ELR (cell line): ENCODE data around the gene DUSP22.
"Not testable (repeated sequence)": the region's sequence is repeated elsewhere in the genome, so short reads cannot be mapped to it uniquely, and the experiment has no call there.

ENCODE experiments used
- DNase-seq: peaks from one replicate; pipeline ENCODE4 v3.0.0-alpha.2; 2015; ENCODE audit warnings: low read depth

DUSP22 gene

DNA sequence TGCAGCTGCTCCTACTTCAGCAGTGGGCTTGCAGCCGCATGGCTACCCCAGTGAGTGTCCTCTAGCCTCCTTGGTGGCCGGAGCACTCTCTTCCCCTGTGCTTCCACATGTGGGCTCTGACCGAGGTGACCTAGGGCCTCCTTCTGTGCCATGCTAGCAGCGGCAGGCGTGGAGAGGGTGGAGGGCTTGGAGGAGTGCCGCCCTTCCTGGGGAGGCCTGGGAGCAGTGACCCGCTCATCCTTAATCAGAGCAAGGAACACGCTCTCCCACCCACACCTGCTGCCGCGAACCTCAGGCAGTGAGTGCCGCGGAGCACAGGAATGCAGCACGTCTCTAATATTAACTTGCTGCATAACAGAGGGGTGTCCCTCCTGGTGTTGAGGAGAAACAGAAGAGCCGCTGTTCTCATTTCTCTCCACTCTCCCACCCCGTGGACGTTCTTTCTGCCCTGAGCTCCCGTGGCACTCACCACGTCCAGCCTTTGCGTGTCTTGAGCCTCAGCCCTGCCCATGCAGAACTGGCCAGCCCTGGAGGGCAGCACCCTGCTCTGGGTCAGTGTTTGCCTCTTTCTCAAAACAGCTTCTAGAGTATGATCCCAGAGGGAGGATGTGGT, 31.9 kb downstream of the DUSP22 start:
- DNase-seq = no peak

DNA sequence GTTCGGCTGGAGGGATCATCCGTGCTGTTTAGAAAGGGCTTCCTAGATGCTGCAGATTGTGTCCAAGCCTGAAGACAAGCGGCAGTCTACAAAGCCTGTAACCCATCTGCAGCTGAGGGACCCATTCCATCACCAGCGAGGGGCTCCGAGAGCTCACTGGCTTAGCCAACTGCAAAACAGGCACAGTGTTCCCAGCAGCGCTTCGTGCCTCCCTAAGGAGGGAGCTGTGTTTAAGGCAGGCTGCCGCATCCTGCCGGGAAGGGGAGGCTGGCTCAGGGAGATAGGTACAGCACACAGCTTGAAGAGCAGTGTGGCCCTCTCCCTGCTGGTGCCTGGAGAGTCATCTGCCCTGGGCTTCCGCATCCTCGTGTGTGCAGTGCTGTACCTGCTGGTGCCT, 32.4 kb downstream of the DUSP22 start:
- DNase-seq = no peak

DNA sequence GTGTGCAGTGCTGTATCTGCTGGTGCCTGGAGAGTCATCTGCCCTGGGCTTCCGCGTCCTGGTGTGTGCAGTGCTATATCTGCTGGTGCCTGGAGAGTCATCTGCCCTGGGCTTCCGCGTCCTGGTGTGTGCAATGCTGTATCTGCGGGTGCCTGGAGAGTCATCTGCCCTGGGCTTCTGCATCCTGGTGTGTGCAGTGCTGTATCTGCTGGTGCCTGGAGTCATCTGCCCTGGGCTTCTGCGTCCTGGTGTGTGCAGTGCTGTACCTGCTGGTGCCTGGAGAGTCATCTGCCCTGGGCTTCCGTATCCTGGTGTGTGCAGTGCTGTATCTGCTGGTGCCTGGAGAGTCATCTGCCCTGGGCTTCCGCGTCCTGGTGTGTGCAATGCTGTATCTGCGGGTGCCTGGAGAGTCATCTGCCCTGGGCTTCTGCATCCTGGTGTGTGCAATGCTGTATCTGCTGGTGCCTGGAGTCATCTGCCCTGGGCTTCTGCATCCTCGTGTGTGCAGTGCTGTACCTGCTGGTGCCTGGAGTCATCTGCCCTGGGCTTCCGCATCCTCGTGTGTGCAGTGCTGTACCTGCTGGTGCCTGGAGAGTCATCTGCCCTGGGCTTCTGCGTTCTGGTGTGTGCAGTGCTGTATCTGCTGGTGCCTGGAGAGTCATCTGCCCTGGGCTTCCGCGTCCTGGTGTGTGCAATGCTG, 33.0 kb downstream of the DUSP22 start:
- DNase-seq = not testable (repeated sequence)

DNA sequence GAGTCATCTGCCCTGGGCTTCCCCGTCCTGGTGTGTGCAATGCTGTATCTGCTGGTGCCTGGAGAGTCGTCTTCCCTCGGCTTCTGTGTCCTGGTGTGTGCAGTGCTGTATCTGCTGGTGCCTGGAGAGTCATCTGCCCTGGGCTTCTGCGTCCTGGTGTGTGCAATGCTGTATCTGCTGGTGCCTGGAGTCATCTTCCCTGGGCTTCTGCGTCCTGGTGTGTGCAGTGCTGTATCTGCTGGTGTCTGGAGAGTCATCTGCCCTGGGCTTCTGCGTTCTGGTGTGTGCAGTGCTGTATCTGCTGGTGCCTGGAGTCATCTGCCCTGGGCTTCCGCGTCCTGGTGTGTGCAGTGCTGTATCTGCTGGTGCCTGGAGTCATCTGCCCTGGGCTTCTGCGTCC, 33.8 kb downstream of the DUSP22 start:
- not testable (repeated sequence) for DNase-seq

DNA sequence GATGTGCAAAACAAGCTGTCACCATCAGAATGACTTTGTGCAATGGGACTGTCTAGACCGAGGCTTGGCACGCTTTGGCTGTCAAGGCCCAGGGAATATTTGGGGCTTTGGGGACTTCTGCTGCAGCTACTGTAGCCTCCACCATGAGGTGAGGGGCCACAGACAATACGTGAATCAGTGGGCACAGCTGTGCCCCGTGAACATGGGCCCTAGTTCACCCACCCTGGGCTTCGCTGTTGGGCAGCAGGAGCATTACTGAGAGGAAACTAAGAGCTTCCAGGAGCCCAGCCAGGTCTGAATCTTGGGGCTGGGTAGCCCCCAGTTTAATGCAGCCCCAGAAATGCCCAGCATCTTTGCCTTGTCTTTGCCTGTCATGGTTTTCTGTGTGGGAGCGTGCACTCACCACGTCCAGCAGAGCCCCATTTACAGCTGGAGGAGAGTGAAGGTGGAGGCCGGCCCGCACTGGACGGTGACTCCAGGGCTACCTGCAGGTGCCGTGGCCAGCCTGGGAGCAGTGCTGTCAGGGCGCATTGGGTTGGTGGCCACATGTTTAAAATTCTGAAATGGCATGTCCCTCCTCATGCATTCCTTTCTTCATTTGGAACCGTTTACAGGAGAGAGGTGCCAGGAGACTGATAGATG, 34.7 kb downstream of the DUSP22 start:
- DNase-seq = no peak

DNA sequence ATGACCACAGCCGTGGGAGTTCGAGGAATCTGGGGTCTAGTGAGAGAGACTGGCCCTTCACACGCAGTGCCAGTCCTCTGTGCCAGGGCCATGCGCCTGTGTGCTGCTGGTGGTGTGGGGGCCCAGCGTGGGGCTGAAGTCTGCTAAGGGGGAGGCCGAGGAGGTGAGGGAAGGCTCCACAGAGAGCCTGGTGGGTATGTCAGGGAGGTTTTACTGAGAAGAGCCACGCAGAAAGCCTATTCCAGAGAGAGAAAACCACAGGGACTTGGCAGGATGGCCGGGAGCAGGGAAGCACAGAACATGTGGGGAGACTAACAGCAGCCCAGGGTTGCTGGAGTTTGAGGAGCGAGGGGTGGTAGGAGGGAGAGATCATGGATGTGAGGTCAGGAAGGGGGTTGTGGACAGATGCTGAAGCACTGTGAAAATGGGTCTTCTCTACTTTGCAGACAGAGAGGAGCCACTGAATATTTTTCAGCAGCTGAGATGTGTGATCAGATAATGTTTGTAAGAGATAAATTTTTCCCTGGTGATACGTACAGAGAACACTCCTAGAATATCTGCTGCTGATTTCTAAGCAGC, 35.3 kb downstream of the DUSP22 start:
- DNase-seq = peak; percentile 3

DNA sequence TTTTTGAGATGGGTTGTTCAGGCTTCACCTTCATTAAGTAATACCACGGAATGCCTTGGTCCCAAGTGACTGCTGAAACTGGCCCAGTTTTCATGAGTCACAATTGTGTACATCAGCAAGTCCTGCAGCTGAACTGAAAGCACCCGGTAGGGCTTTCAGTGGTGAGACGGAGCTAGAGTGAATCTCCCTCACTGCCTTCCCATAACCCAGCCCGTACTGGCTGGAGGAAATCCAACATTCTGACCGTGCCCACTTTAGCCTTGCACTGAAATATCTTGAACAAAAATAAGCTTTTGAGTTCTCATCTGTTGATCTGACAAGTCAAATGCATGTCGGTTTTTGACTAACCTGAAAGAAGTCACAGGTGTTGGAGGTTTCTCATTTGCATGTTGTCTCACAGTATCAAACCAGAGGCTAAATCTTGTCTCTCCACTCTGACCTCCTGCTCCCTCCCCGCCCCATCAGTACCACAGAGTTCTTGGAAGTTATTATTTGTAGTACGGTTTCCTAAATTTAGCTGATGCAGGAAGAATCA, 35.9 kb downstream of the DUSP22 start:
- peak; percentile 68 for DNase-seq

DNA sequence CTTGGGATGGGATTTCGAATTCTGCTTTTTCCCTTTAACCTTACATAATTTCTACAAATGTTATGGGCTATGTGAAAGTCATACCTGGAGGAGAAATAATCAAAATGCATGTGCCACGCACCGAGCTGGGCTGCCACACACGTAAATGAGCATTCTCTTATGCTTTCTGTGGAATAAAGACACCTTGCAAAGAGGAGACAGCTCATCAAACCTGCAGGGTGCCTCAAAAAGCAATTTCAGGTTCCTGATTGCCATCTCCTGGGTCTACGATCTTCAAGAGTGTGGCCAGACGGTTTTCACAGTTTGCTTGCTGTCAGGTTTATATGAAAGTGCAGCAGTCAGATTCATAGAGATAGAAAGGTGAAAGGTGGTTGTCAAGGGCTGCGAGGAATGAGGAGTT, 36.6 kb downstream of the DUSP22 start:
- DNase-seq = no peak

DNA sequence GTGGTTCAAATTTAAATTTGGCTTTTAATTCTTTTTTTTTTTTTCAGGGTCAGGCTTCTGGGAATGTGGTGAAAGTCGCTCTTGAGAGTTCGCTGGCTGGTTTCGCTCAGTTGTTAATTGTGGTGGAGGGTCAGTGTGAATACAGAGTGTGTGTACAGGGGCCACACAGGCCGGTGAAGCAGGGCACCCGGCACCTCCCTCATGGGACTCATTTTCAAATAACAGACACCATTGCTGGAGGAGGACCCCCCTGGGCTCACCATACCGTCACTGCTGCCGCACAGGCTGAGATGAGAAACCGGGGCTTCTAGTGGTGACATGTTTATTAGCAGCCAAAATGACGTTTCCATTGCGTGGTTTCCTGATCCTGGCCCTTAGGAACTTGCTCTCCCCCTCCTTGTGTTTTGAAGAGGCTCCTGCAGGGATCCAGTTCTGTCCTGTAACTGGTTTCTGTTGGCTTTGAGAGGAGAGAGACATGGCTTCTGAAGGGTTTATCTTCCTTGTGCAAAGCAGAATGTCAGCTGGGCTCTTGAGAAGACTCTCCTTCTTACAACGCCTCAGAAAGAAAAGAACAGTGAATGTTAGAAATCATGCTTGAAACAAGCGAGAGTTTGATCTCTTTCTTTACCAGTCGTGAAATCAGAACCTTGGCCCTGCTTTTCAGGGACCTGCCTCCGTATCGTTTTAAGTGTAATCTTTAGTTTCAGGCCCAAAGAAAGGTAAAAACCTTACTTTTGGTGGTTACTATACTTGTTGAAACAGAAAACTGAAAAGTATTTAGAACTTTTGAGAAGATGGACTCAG, 37.8 kb downstream of the DUSP22 start:
- DNase-seq = peak; percentile 5

DNA sequence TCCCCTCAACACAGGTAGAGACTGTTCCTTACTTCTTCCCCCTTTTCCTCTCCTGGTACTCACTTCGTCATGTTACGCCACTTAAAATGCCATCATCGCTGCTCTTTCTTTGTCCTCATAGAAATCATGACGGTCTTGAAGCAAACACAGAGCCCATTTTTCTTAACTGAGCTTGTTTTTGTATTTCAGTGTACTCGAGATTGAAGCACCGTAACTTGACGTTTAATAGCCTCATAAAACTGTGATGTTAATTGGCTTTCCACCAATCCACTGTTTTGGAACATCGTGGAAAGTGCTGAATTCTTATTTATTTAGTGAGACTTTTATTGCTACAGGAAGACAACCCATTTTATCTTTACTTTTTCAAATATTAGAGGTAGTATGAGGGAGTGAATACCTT, 38.7 kb downstream of the DUSP22 start:
- DNase-seq = no peak

DNA sequence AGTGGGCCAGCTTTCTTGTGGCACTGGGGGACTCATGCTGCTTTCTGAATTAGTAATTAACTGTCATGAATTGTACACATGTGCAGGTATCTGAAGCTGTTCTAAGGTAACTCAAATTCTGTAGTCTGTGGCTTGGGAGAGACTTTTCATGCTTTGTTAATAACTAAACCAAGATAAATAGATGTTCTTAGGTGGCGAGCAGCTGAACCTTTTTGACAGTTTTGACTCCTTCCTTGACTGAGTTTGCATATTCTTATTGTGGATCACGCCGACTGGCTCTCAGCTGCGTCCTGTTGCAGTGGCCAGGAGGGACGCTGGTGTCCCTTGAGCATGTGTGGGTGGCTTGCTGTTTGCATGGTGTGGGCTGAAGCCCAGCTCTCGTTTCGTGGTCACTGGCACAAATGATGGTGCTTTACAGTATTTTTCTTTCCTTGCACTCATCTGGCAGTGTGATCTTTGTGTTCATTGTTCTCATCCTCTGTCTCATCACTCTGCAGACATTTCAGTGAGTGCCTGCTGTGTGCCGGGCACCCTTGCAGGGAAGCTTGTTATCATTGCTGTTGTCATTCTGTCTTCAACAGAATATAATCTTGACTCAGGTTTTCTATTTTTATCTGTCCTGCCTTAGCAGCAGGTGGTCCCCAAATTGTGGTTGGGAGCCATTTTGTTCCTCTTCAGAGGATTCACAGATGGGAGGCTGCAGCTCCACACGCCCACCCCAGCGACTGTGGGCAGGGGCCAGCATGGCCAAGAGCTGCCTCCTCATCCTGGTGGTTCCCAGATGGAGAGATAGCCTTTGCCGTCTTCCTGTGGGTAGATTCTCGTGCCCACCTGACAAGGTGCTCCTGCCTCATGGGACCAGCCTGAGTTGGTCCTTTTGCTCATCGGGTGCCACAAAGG, 39.6 kb downstream of the DUSP22 start:
- DNase-seq = no peak

DNA sequence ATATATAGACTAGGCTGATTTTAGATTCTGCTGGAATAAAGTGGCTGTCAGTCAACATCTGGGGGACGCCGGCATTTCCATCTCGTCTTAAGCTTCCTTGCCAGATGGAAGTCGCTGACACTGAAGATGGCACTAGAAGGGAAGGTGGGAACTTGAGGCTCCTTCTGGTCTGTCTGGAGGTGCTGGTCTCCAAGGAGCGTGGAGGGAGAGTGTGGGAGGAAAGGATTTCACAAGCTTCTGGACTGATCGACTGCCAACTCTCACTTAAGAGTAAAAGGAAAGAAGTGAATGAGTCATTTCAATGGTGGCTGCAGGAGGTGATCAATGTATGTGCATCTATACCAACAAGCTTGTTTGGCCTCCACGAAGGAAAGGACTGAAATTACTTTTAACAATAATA, 40.4 kb downstream of the DUSP22 start:
- DNase-seq = no peak

DNA sequence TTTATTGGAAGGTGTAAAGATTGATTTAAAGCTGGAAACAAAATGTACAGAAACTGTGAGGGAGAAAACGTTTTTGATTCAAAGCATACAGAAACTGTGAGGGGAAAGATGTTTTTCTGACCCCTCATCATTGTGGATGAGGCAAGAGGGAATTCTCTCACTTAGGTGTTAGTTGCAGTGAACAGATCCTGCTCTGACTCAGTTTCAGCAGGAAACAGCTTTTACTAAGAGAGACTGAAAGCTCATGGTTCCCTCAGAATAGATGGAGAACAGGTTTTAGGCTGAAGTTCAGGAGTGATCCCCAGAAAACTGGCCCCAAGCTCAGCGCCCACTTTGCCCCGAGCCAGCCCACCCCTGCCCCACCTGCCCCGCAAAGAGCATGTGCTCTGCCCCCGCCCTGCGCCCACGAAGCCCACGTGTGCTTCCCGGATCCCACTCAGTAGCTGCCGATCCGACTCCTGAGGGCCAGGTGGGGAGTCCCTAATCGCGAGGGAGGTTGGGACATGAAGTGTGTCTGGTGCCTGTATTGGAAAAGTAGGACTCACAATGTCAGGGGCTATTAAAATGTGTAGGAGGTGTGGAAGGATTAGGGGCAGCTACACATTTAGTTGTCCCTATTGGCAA, 41.2 kb downstream of the DUSP22 start:
- DNase-seq = no peak

DNA sequence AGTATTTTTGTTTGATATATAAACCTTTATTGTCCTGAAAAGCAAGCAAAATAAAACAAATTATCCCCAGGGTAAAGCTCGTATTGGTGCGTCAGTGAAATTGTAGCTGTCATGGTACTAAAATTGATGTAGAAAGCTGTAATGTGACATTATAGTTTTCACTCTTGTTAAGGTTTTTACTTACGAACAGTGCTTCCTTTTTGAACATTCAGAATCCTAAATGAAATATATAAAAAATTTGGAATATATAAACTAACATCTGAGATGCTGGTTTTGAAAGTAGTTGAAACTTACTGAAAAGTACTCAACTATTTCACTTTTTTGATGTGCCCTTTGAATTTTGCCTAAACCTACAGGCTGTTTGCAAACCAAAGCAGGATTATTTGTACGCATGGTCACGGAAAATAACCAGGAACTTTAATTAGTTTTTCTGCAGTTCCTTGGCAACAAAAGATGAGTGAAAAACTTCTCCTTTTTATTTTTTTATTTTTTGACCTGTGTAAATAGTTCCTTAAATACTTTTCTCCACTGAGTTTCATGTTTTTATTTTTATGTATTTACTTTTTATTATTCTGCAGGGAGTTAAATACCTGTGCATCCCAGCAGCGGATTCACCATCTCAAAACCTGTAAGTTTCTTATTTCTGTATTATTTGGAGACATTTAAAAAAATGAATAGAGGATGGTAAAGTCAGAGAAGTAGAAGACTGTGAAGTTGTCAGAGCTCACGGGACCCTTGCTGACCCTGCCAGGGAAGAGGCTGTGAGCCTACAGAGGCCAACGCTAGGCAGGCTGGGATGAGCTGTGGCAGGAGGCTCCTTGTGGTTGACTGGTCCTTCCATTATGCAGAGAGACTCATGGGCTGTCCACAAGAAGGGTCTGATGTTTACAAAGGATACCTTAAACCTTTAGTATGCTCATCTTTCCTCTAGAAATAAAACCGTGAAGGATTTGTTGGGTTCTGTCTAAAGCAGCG, 42.5 kb downstream of the DUSP22 start:
- no peak for DNase-seq

DNA sequence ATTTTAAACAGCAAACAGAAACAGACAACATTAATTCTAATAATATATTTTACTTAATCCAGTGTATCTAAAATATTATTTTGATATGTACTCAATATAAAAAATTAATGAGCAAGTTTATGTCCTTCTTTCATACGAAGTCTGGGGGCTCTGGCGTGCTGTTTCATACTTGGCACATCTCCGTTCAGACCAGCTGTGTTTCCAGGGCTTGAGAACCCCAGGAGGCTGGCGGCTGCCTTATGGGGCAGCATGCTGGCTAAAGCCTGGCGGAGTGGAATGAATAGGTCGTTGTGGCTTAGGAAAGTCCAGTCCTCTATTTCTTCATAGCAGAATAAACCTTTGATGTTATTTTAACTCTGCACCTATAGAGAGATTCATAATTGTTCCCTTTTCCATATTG, 43.3 kb downstream of the DUSP22 start:
- DNase-seq = no peak

DNA sequence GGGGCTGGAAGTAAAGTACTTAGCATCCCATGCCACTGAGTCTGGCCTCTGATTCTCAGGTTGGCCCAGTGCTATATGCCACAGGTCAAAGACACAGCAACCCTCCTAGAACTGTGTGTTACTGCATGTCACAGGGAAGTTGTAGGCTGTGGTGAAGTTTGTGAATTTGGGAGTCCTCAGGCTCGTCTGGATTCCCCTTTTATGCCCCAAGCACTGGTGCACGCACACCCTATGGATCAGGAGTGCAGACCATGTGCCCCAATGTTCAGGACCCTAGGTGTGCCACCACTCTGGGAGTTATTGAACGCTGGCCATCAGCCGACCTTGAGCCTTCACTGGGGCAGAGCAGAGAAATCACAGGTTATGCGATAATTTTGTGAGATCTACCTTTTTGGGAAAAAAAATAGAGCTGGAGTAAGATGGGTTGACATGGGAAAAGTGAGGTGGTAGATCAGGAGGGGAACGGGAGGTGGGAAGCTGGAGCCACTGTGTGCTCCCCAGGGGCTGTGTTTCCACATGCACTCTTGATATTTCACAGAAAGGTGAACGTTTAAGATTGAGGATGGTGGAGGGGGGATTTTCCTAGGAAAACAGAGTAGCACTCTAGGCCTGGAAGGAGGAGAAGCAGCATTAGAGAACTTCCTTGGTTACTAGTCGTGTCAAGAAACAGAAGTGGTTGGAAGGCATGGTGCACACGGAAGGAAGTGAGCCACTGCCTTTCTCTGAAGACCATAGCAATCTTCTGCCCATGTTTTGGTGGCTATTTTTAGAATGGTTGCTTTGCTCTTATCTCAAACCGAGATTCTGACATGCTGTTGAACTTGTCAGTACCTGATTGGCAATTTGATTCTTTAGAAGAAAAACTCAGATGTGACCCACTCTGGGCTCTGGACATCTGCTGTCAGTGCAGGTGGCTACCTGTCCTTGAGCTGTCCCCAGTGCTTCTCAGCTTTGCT, 44.1 kb downstream of the DUSP22 start:
- no peak for DNase-seq

DNA sequence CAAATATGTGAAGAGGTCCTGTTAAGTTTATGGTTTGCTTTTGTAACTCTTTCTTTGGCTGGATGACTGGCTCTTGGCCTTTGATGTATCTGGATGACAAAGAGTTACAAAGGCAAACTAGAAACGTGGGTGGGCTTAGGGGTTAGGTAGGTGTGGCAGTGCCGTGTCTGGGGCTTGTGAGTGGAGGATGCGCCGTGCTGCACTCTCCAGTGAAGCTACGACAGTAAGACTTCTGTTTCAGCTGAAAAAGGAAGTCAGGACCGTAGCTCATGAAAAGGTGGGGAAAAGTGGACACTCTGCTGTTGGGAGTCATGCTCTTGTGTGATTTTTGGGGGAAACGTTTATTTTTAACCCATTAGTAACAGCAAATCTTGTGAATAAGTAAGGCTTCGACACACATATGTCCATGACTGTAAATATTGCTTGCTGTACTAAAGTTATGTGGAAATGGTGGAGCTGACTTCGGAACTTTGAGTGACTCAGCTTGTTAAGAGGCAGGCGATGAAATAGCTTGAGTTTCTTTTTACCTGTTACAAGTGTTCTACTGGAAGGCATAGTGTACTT, 45.6 kb downstream of the DUSP22 start:
- no peak for DNase-seq

DNA sequence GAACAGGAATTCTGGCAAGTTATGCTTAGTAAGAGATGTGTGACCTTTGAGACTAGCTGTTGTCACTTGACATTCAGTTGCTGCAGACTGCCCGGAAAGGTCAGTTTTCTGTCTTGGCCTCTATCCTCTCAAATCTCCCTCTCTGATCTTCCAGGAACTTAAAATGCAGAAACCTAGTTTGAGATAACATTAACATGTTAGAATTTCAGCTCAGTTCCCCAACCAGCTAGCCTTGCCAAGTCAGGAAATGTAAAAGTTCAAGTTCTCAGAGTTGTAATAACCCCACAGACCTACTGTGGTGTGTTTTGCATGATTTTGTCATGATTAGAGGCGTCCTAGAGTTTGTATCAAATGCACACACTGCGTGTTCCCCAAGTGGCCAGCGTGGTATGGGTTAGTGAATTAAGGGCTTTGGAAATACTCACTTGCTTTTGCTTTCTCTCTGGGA, 46.6 kb downstream of the DUSP22 start:
- DNase-seq = no peak
